H9 (cell line): ENCODE measurements around the gene CSNK1G1. TPM values are rescaled to one million over a fixed set of nuclear protein-coding genes. Genes with fewer than 3 reads are reported as not detected.

Source experiments
- DNase-seq: peaks from one replicate; pipeline ENCODE4 v3.0.0-alpha.2; 2017
- H2AFZ ChIP-seq: one replicate; pipeline ENCODE4 v1.6.1; 2013; ENCODE audit warnings: mild to moderate bottlenecking, low read length, control low read depth, moderate library complexity
- H2AK5ac ChIP-seq: 2 replicates; pipeline ENCODE4 v1.6.1; 2013; ENCODE audit warnings: low read length, control low read depth, mixed read lengths; ENCODE audit not compliant: insufficient read length
- H2BK120ac ChIP-seq: one replicate; pipeline ENCODE4 v1.6.1; 2013; ENCODE audit warnings: low read depth, mild to moderate bottlenecking, low read length, control low read depth, inconsistent platforms; ENCODE audit not compliant: poor library complexity, severe bottlenecking
- H2BK12ac ChIP-seq: 2 replicates; pipeline ENCODE4 v1.6.1; 2013; ENCODE audit warnings: low read length, control low read depth, mixed read lengths, low read depth; ENCODE audit not compliant: insufficient read length
- H2BK15ac ChIP-seq: 2 replicates; pipeline ENCODE4 v1.6.1; 2013; ENCODE audit warnings: low read depth, low read length, control low read depth
- H2BK20ac ChIP-seq: one replicate; pipeline ENCODE4 v1.6.1; 2013; ENCODE audit warnings: low read depth, mild to moderate bottlenecking, low read length, control low read depth, inconsistent platforms; ENCODE audit not compliant: poor library complexity, severe bottlenecking
- H2BK5ac ChIP-seq: 2 replicates; pipeline ENCODE4 v1.6.1; 2013; ENCODE audit warnings: low read length, control low read depth, mixed read lengths; ENCODE audit not compliant: insufficient read length
- H3K14ac ChIP-seq: 2 replicates; pipeline ENCODE4 v1.6.1; 2013; ENCODE audit warnings: low read length, control low read depth; ENCODE audit not compliant: insufficient read depth
- H3K18ac ChIP-seq: 2 replicates; pipeline ENCODE4 v1.6.1; 2013; ENCODE audit warnings: low read depth, mild to moderate bottlenecking, mixed read lengths, low read length, control low read depth; ENCODE audit not compliant: insufficient read length
- H3K23ac ChIP-seq: 2 replicates; pipeline ENCODE4 v1.6.1; 2013; ENCODE audit warnings: low read length, control low read depth, mixed read lengths, low read depth; ENCODE audit not compliant: insufficient read length
- H3K23me2 ChIP-seq: 2 replicates; pipeline ENCODE4 v1.6.1; 2013; ENCODE audit warnings: low read depth, mild to moderate bottlenecking, mixed read lengths, low read length, control low read depth; ENCODE audit not compliant: insufficient read length, poor library complexity, severe bottlenecking
- H3K27ac ChIP-seq: 2 replicates; pipeline ENCODE4 v1.5.1; 2013; ENCODE audit warnings: low read length, control low read depth, mixed read lengths, low read depth; ENCODE audit not compliant: insufficient read length
- H3K27me3 ChIP-seq: 2 replicates; pipeline ENCODE4 v1.6.1; 2013; ENCODE audit warnings: low read length, control low read depth, inconsistent platforms; ENCODE audit not compliant: insufficient read depth
- H3K4ac ChIP-seq: 2 replicates; pipeline ENCODE4 v1.6.1; 2013; ENCODE audit warnings: low read depth, mild to moderate bottlenecking, control low read depth, inconsistent platforms, low read length, moderate library complexity
- H3K4me1 ChIP-seq: 2 replicates; pipeline ENCODE4 v1.6.1; 2013; ENCODE audit warnings: low read length, control low read depth, inconsistent platforms; ENCODE audit not compliant: insufficient read depth
- H3K4me2 ChIP-seq: 2 replicates; pipeline ENCODE4 v1.6.1; 2013; ENCODE audit warnings: low read length, control low read depth, mixed read lengths; ENCODE audit not compliant: insufficient read length, insufficient read depth
- H3K56ac ChIP-seq: 2 replicates; pipeline ENCODE4 v1.6.1; 2013; ENCODE audit warnings: low read depth, mild to moderate bottlenecking, mixed read lengths, low read length, control low read depth; ENCODE audit not compliant: insufficient read length
- H3K79me1 ChIP-seq: 2 replicates; pipeline ENCODE4 v1.6.1; 2013; ENCODE audit warnings: low read depth, mild to moderate bottlenecking, moderate library complexity, low read length, control low read depth, inconsistent platforms; ENCODE audit not compliant: insufficient read depth, poor library complexity, severe bottlenecking
- H3K79me2 ChIP-seq: 2 replicates; pipeline ENCODE4 v1.6.1; 2013; ENCODE audit warnings: low read length, control low read depth, inconsistent platforms; ENCODE audit not compliant: insufficient read depth
- H3K9ac ChIP-seq: 2 replicates; pipeline ENCODE4 v1.6.1; 2013; ENCODE audit warnings: low read length, control low read depth, mixed read lengths; ENCODE audit not compliant: insufficient read length; ENCODE audit errors: extremely low read depth
- H3K9me3 ChIP-seq: one replicate; pipeline ENCODE4 v1.6.1; 2013; ENCODE audit warnings: low read depth, low read length, inconsistent platforms; ENCODE audit not compliant: control insufficient read depth
- H3T11ph ChIP-seq: one replicate; pipeline ENCODE4 v1.6.1; 2013; ENCODE audit warnings: mild to moderate bottlenecking, low read length, control low read depth, inconsistent platforms
- H4K20me1 ChIP-seq: one replicate; pipeline ENCODE4 v1.6.1; 2013; ENCODE audit not compliant: control insufficient read depth, insufficient read length, insufficient read depth
- H4K5ac ChIP-seq: 2 replicates; pipeline ENCODE4 v1.6.1; 2013; ENCODE audit warnings: low read depth, mild to moderate bottlenecking, mixed read lengths, low read length, control low read depth; ENCODE audit not compliant: insufficient read length
- H4K8ac ChIP-seq: replicated peaks from 2 replicates; pipeline ENCODE4 v1.6.1; 2013; ENCODE audit warnings: low read length, control low read depth, mixed read lengths, low read depth; ENCODE audit not compliant: insufficient read length
- H4K91ac ChIP-seq: 2 replicates; pipeline ENCODE4 v1.6.1; 2013; ENCODE audit warnings: low read depth, mild to moderate bottlenecking, moderate library complexity, mixed read lengths, low read length, control low read depth; ENCODE audit not compliant: insufficient read length
- H3K27ac Mint-ChIP-seq, 3 experiments: 2 replicates in 2 of 3; 3 replicates in 1 of 3; pipeline ENCODE4 v1.8.0; 2020 to 2021; ENCODE audit warnings: mixed read lengths in 3 of 3, mild to moderate bottlenecking in 1 of 3, moderate library complexity in 1 of 3
- H3K27me3 Mint-ChIP-seq: 2 replicates; pipeline ENCODE4 v1.8.0; 2021; ENCODE audit warnings: low read depth, mild to moderate bottlenecking, moderate library complexity, mixed read lengths
- H3K36me3 Mint-ChIP-seq, 3 experiments: 2 replicates in 2 of 3; 3 replicates in 1 of 3; pipeline ENCODE4 v1.8.0; 2020 to 2021; ENCODE audit warnings: low read depth in 3 of 3, mixed read lengths in 3 of 3; ENCODE audit not compliant: insufficient read depth in 1 of 3
- H3K4me1 Mint-ChIP-seq, 2 experiments: 2 replicates each; pipeline ENCODE4 v1.8.0; 2020; ENCODE audit warnings: mixed read lengths in 2 of 2
- H3K4me3 Mint-ChIP-seq, 2 experiments: 2 replicates in 1 of 2; 3 replicates in 1 of 2; pipeline ENCODE4 v1.8.0; 2020 to 2021; ENCODE audit warnings: mild to moderate bottlenecking in 2 of 2, mixed read lengths in 2 of 2, moderate library complexity in 1 of 2
- H3K9me3 Mint-ChIP-seq, 2 experiments: 2 replicates in 1 of 2; 3 replicates in 1 of 2; pipeline ENCODE4 v1.8.0; 2020; ENCODE audit warnings: mild to moderate bottlenecking in 2 of 2, mixed read lengths in 2 of 2, moderate library complexity in 1 of 2
- whole genome bisulfite sequencing: extraction: QIAGEN DNeasy Blood & Tissue Kit; methylation state at CpG from one replicate; pipeline ENCODE4 v1.1.7; 2013; ENCODE audit warnings: missing lambda C conversion rate, low lambda C conversion rate, mixed read lengths; ENCODE audit not compliant: insufficient read length; ENCODE audit errors: extremely low coverage; 5-methylcytosine and 5-hydroxymethylcytosine counted together
- total RNA-seq: library from RNA; stranded (reverse); gene quantifications from 2 replicates; pipeline ENCODE4 v1.2.1, GENCODE V29; 2021
- TF ChIP-seq, protein P1 (sequence below): fragments of 200-600 bp; sonication (generic); conservative IDR thresholded peaks from 3 replicates; pipeline ENCODE4 v1.8.0; 2021; ENCODE audit warnings: antibody characterized with exemption, mild to moderate bottlenecking

CSNK1G1 gene
- total RNA-seq, 1 experiment from 2014 or later: 17.1 TPM

DNA sequence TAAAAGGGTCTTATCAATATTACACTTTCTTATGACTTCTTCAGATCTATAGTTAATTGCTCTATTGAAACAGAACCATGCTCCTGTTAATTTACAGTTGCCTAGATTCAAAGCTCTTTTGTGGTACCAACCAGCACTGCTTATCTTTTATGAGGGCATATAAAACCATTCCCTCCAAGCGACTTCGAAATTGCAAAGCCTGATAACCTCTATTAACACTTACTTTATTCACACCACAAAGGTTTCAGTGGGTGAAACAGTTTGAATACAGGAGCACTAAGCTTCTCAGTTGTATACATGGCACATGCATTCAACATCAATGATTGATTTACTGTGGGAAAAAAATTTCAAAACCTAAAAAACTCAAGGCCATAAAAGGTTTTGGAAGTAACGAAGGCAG, 118.3 kb downstream of the CSNK1G1 start:
- no peak overlapping the region for H2AFZ ChIP-seq
- H2BK20ac ChIP-seq: no peak overlapping the region
- H4K91ac ChIP-seq: no peak overlapping the region
- no peak for DNase-seq
- H3K14ac ChIP-seq: no peak overlapping the region
- no peak overlapping the region for H3K23ac ChIP-seq
- no peaks in the 10 kb centered on the region for H3K27me3 ChIP-seq
- H4K20me1 ChIP-seq: no peaks in the 10 kb centered on the region
- Mint-ChIP-seq H3K36me3 (no peaks in the 10 kb centered on the region), H3K9me3 (no peaks in the 10 kb centered on the region), H3K4me3 (no peak overlapping the region), H3K4me1 (peaks cover 7 to 8% of the 10 kb centered on the region in 2 experiments), H3K27ac (no peak overlapping the region), H3K27me3 (no peaks in the 10 kb centered on the region)
- no peak overlapping the region for H2BK120ac ChIP-seq
- WGBS: no CpG with 5 or more reads among the region's 3 CpGs
- H4K8ac ChIP-seq: no peak overlapping the region
- no peak overlapping the region for H3K4me2 ChIP-seq
- H2BK5ac ChIP-seq: no peak overlapping the region
- H3K27ac ChIP-seq: no peak overlapping the region
- TF ChIP-seq, protein P1, sequence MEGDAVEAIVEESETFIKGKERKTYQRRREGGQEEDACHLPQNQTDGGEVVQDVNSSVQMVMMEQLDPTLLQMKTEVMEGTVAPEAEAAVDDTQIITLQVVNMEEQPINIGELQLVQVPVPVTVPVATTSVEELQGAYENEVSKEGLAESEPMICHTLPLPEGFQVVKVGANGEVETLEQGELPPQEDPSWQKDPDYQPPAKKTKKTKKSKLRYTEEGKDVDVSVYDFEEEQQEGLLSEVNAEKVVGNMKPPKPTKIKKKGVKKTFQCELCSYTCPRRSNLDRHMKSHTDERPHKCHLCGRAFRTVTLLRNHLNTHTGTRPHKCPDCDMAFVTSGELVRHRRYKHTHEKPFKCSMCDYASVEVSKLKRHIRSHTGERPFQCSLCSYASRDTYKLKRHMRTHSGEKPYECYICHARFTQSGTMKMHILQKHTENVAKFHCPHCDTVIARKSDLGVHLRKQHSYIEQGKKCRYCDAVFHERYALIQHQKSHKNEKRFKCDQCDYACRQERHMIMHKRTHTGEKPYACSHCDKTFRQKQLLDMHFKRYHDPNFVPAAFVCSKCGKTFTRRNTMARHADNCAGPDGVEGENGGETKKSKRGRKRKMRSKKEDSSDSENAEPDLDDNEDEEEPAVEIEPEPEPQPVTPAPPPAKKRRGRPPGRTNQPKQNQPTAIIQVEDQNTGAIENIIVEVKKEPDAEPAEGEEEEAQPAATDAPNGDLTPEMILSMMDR: no peak
- H4K5ac ChIP-seq: no peak overlapping the region
- H2BK15ac ChIP-seq: no peak overlapping the region
- H3K4ac ChIP-seq: no peak overlapping the region
- no peaks in the 10 kb centered on the region for H3K4me1 ChIP-seq
- no peak overlapping the region for H3T11ph ChIP-seq
- no peaks in the 10 kb centered on the region for H3K79me1 ChIP-seq
- H3K18ac ChIP-seq: no peak overlapping the region
- H3K9me3 ChIP-seq: no peaks in the 10 kb centered on the region
- no peak overlapping the region for H3K56ac ChIP-seq
- no peak overlapping the region for H3K9ac ChIP-seq
- no peak overlapping the region for H2BK12ac ChIP-seq
- no peaks in the 10 kb centered on the region for H3K79me2 ChIP-seq
- no peak overlapping the region for H2AK5ac ChIP-seq
- H3K23me2 ChIP-seq: no peaks in the 10 kb centered on the region
